ENCODE measurements around the gene HSPA12B. TPM values are rescaled to one million over a fixed set of nuclear protein-coding genes. Genes with fewer than 3 reads are reported as not detected.

HSPA12B gene
- total and polyA plus RNA-seq, 2 of the 13 experiments (the other 11 are each of a cell fraction or from before 2014, with no cell fraction given): 0.01 TPM; not detected in 1

GRCh38 chr20:3777381-3777715, 44.9 kb downstream of the HSPA12B start (continued):
- no peak for TF ChIP-seq ZBTB7A (CRISPR knock-in tag; IDR thresholded peaks at IDR 0.05)
- TF ChIP-seq ZNF431 (CRISPR knock-in tag; IDR thresholded peaks at IDR 0.05; ENCODE audit: borderline replicate concordance, low read depth): 0 out of 2 replicates have a peak, but pooled peaks have one; percentile 37
- TF ChIP-seq ZNF17 (CRISPR knock-in tag; IDR thresholded peaks at IDR 0.05): no peak
- TF ChIP-seq HNF4A (CRISPR knock-in tag; IDR thresholded peaks at IDR 0.05): no peak
- TF ChIP-seq SMC3 (IDR thresholded peaks at IDR 0.05; ENCODE audit: low read length): no peak
- TF ChIP-seq ZNF850 (CRISPR knock-in tag; conservative IDR thresholded peaks at IDR 0.05): no peak
- no peak for TF ChIP-seq ZNF331 (CRISPR knock-in tag; IDR thresholded peaks at IDR 0.05)
- no peak for TF ChIP-seq ZNF512B (CRISPR knock-in tag; IDR thresholded peaks at IDR 0.05; ENCODE audit: borderline replicate concordance)
- TF ChIP-seq ZNF766 (CRISPR knock-in tag; IDR thresholded peaks at IDR 0.05; ENCODE audit: borderline replicate concordance): no peak
- no peak for TF ChIP-seq ZNF101 (CRISPR knock-in tag; IDR thresholded peaks at IDR 0.05; ENCODE audit: borderline replicate concordance, low read depth)
- no peak for TF ChIP-seq ZFP36L2 (CRISPR knock-in tag; IDR thresholded peaks at IDR 0.05)
- TF ChIP-seq CREB3 (CRISPR knock-in tag; IDR thresholded peaks at IDR 0.05): no peak
- no peak for TF ChIP-seq JUN (CRISPR knock-in tag; IDR thresholded peaks at IDR 0.05)
- no peak for TF ChIP-seq MYC (CRISPR knock-in tag; IDR thresholded peaks at IDR 0.05; ENCODE audit: borderline replicate concordance)
- TF ChIP-seq ZSCAN9 (CRISPR knock-in tag; IDR thresholded peaks at IDR 0.05; ENCODE audit: borderline replicate concordance): no peak
- TF ChIP-seq CBX2 (IDR thresholded peaks at IDR 0.05; ENCODE audit: low read depth, low read length): no peak
- TF ChIP-seq CBX2 (CRISPR knock-in tag; IDR thresholded peaks at IDR 0.05; ENCODE audit: low read depth): no peak
- no peak for TF ChIP-seq CBFB (CRISPR knock-in tag; IDR thresholded peaks at IDR 0.05)
- TF ChIP-seq POGZ (CRISPR knock-in tag; IDR thresholded peaks at IDR 0.05): no peak
- TF ChIP-seq TCF7 (IDR thresholded peaks at IDR 0.05; ENCODE audit: low read depth): no peak
- TF ChIP-seq IRX3 (CRISPR knock-in tag; IDR thresholded peaks at IDR 0.05; ENCODE audit: borderline replicate concordance, low read depth): 0 out of 2 replicates have a peak, but pooled peaks have one; percentile 23
- peak; percentile 70; the same call in 1 of the 2 replicates for TF ChIP-seq ZSCAN25 (CRISPR knock-in tag; IDR thresholded peaks at IDR 0.05)
- no peak for TF ChIP-seq ZNF414 (CRISPR knock-in tag; IDR thresholded peaks at IDR 0.05)
- no peak for TF ChIP-seq RNF2 (conservative IDR thresholded peaks at IDR 0.05; ENCODE audit: low read depth)
- TF ChIP-seq ZBTB25 (CRISPR knock-in tag; IDR thresholded peaks at IDR 0.05): no peak
- no peak for TF ChIP-seq CBX5 (CRISPR knock-in tag; IDR thresholded peaks at IDR 0.05; ENCODE audit: borderline replicate concordance)
- no peak for TF ChIP-seq ZNF704 (CRISPR knock-in tag; IDR thresholded peaks at IDR 0.05; ENCODE audit: borderline replicate concordance)

Measured in HepG2 (cell line).